CD14-positive monocyte (primary cell): ENCODE measurements around the gene RALBP1. TPM values are rescaled to one million over a fixed set of nuclear protein-coding genes. Genes with fewer than 3 reads are reported as not detected.

Source experiments
- DNase-seq, 3 donors: peaks; one replicate each; pipeline ENCODE4 v3.0.0-alpha.2; 2011 to 2022
- H2AFZ ChIP-seq: 2 replicates; pipeline ENCODE4 v1.6.0; 2012; ENCODE audit warnings: mild to moderate bottlenecking, low read depth, low read length, inconsistent platforms; ENCODE audit not compliant: insufficient read depth, poor library complexity, severe bottlenecking
- H3K27ac ChIP-seq, 2 donors: 1 replicate in 1 of 2; 2 replicates in 1 of 2; pipeline ENCODE4 v1.5.1; 2012 to 2013; ENCODE audit warnings: low read length in 2 of 2, control low read depth in 1 of 2, inconsistent platforms in 1 of 2, low read depth in 1 of 2, mild to moderate bottlenecking in 1 of 2
- H3K27me3 ChIP-seq, 2 donors: one replicate each; pipeline versions ENCODE4 v1.6.0 to v1.6.1; 2011 to 2013; ENCODE audit warnings: low read length in 2 of 2; ENCODE audit not compliant: control insufficient read depth in 2 of 2, insufficient read depth in 2 of 2
- H3K36me3 ChIP-seq, 2 donors: replicated peaks in 1 of 2; 1 replicate in 1 of 2; 2 replicates in 1 of 2; pipeline versions ENCODE4 v1.5.1 to v1.6.1; 2012 to 2013; ENCODE audit warnings: low read length in 2 of 2, control low read depth in 1 of 2, inconsistent platforms in 1 of 2, mild to moderate bottlenecking in 1 of 2; ENCODE audit not compliant: insufficient read depth in 2 of 2, control insufficient read depth in 1 of 2
- H3K4me1 ChIP-seq, 2 donors: 1 replicate in 1 of 2; 2 replicates in 1 of 2; pipeline versions ENCODE4 v1.5.1 to v1.6.1; 2012 to 2013; ENCODE audit warnings: low read length in 2 of 2, control low read depth in 1 of 2, inconsistent platforms in 1 of 2, mild to moderate bottlenecking in 1 of 2, moderate library complexity in 1 of 2; ENCODE audit not compliant: insufficient read depth in 2 of 2, control insufficient read depth in 1 of 2
- H3K4me2 ChIP-seq: replicated peaks from 2 replicates; pipeline ENCODE3; 2012; ENCODE audit warnings: low read length, moderate library complexity, mild to moderate bottlenecking; ENCODE audit not compliant: poor library complexity, severe bottlenecking; ENCODE audit errors: extremely low read depth
- H3K4me3 ChIP-seq, 3 experiments: fragments of 200-600 bp in 1 of 3; sonication (generic) in 1 of 3; replicated peaks in 1 of 3; 1 replicate in 2 of 3; 2 replicates in 1 of 3; pipeline ENCODE4 v1.5.1; 2011 to 2013; ENCODE audit warnings: low read length in 3 of 3, mild to moderate bottlenecking in 3 of 3, control low read depth in 2 of 3, low read depth in 2 of 3, inconsistent platforms in 1 of 3, moderate library complexity in 1 of 3
- H3K79me2 ChIP-seq: 2 replicates; pipeline ENCODE4 v1.6.0; 2012; ENCODE audit warnings: mild to moderate bottlenecking, control low read depth, inconsistent platforms, low read length, moderate library complexity; ENCODE audit not compliant: insufficient read depth
- H3K9ac ChIP-seq: 2 replicates; pipeline ENCODE4 v1.6.0; 2017; ENCODE audit warnings: low read length, mild to moderate bottlenecking; ENCODE audit not compliant: insufficient read depth, poor library complexity, severe bottlenecking
- H3K9me3 ChIP-seq, 2 donors: replicated peaks in 1 of 2; 1 replicate in 1 of 2; 2 replicates in 1 of 2; pipeline versions ENCODE4 v1.5.1 to v1.6.1; 2012 to 2013; ENCODE audit warnings: low read length in 2 of 2, control low read depth in 1 of 2; ENCODE audit not compliant: control insufficient read depth in 1 of 2, insufficient read depth in 1 of 2
- H4K20me1 ChIP-seq: 2 replicates; pipeline ENCODE4 v1.6.0; 2012; ENCODE audit warnings: mild to moderate bottlenecking, low read length, control low read depth, moderate library complexity; ENCODE audit not compliant: insufficient read depth
- H3K27ac Mint-ChIP-seq, 7 donors: one replicate each; pipeline ENCODE4 v1.8.0; 2020; ENCODE audit warnings: mild to moderate bottlenecking in 7 of 7, mixed read lengths in 7 of 7, moderate library complexity in 6 of 7, inconsistent platforms in 2 of 7
- H3K27me3 Mint-ChIP-seq, 3 donors: one replicate each; pipeline ENCODE4 v1.8.0; 2021 to 2022; ENCODE audit warnings: low read depth in 3 of 3, mild to moderate bottlenecking in 3 of 3, mixed read lengths in 3 of 3, moderate library complexity in 3 of 3, inconsistent platforms in 1 of 3
- H3K36me3 Mint-ChIP-seq, 2 donors: one replicate each; pipeline ENCODE4 v1.8.0; 2020; ENCODE audit warnings: mixed read lengths in 2 of 2, inconsistent platforms in 1 of 2, mild to moderate bottlenecking in 1 of 2
- H3K4me1 Mint-ChIP-seq: one replicate; pipeline ENCODE4 v1.8.0; 2020; ENCODE audit warnings: mild to moderate bottlenecking, mixed read lengths
- H3K4me3 Mint-ChIP-seq, 2 donors: one replicate each; pipeline ENCODE4 v1.8.0; 2020; ENCODE audit warnings: mild to moderate bottlenecking in 2 of 2, mixed read lengths in 2 of 2, moderate library complexity in 1 of 2
- H3K9me3 Mint-ChIP-seq, 7 donors: one replicate each; pipeline ENCODE4 v1.8.0; 2020 to 2022; ENCODE audit warnings: mixed read lengths in 7 of 7, mild to moderate bottlenecking in 6 of 7, moderate library complexity in 6 of 7, inconsistent platforms in 2 of 7
- WGBS: methylation state at CpG from one replicate; pipeline ENCODE4 v1.1.5; 2013; ENCODE audit warnings: missing lambda C conversion rate; ENCODE audit not compliant: insufficient coverage; 5-methylcytosine and 5-hydroxymethylcytosine counted together
- intact Hi-C, 2 donors: fragments of 100-400 bp; cut with micrococcal nuclease; formaldehyde crosslinking; loops; one replicate each; pipeline versions ENCODE4 v1.15.0 to v1.15.1; 2023
- polyA plus RNA-seq, 3 donors: library from polyadenylated mRNA; depleted of rRNA in 1 of 3; unstranded in 2 of 3; stranded (reverse) in 1 of 3; fragments of 300-500 nt in 2 of 3; fragments of >200 nt in 1 of 3; fragmentation: Illumina TruSeq in 2 of 3; gene quantifications; 1 replicate in 2 of 3; 2 replicates in 1 of 3; pipeline ENCODE4 v1.2.3, GENCODE V29; 2012 to 2021
- TF ChIP-seq, protein P1 (sequence below): fragments of 200-600 bp; IDR thresholded peaks from one replicate; pipeline ENCODE4 v1.8.0; 2022; ENCODE audit warnings: antibody characterized with exemption, mild to moderate bottlenecking

Gene RALBP1
- polyA plus RNA-seq, 3 donors, result 21.5 to 36.0 (median 32.8) TPM

DNA sequence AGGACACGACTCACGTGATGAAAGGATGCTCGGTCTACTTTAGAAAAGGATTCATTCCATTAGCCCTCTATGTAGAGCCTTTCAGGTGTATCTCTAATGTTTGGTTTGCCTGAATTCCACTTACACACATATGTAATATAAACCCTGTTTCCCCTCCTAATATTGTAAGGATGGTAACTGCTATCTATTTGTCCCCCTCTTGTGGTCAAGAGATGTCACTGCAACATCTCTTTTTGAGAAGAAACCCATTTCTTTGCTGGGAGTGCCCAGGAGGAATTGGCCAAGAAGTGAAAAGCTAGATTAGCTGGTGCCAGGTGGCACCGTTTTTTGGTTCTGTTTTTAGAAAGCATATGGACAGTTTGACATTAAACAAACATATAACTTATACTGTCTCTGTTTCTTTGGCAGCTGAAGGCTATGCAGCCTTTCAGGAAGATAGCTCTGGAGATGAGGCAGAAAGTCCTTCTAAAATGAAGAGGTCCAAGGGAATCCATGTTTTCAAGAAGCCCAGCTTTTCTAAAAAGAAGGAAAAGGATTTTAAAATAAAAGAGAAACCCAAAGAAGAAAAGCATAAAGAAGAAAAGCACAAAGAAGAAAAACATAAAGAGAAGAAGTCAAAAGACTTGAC, 41.2 kb downstream of the RALBP1 start:
- no peak overlapping the region for H3K4me2 ChIP-seq
- no peaks in the 10 kb centered on the region for H3K27me3 ChIP-seq
- intact Hi-C loops, result loop anchor here (5.0 to 10.0 kb wide), 2 partner anchors 442 to 444 kb away; no protein-coding TSS in a partner anchor
- H3K4me3 ChIP-seq, result no peak overlapping the region
- Mint-ChIP-seq H3K4me3 (no peak overlapping the region), H3K4me1 (no peaks in the 10 kb centered on the region), H3K36me3 (peaks cover 39 to 48% of the 10 kb centered on the region in 2 donors), H3K9me3 (no peaks in the 10 kb centered on the region), H3K27me3 (no peaks in the 10 kb centered on the region), H3K27ac (no peak overlapping the region)
- no peaks in the 10 kb centered on the region for H3K9me3 ChIP-seq
- peaks cover 17% of the 10 kb centered on the region for H4K20me1 ChIP-seq
- DNase-seq, result peak; percentile 21 to 56 (median 51)
- no peak overlapping the region for H2AFZ ChIP-seq
- H3K79me2 ChIP-seq, result peaks cover 12% of the 10 kb centered on the region
- no peaks in the 10 kb centered on the region for H3K4me1 ChIP-seq
- no peak overlapping the region for H3K9ac ChIP-seq
- no CpG with 5 or more reads among the region's 4 CpGs for WGBS
- TF ChIP-seq, protein P1, sequence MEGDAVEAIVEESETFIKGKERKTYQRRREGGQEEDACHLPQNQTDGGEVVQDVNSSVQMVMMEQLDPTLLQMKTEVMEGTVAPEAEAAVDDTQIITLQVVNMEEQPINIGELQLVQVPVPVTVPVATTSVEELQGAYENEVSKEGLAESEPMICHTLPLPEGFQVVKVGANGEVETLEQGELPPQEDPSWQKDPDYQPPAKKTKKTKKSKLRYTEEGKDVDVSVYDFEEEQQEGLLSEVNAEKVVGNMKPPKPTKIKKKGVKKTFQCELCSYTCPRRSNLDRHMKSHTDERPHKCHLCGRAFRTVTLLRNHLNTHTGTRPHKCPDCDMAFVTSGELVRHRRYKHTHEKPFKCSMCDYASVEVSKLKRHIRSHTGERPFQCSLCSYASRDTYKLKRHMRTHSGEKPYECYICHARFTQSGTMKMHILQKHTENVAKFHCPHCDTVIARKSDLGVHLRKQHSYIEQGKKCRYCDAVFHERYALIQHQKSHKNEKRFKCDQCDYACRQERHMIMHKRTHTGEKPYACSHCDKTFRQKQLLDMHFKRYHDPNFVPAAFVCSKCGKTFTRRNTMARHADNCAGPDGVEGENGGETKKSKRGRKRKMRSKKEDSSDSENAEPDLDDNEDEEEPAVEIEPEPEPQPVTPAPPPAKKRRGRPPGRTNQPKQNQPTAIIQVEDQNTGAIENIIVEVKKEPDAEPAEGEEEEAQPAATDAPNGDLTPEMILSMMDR, result peak; percentile 90
- no peak overlapping the region for H3K27ac ChIP-seq
- peaks cover 29 to 54% of the 10 kb centered on the region in 2 donors for H3K36me3 ChIP-seq

DNA sequence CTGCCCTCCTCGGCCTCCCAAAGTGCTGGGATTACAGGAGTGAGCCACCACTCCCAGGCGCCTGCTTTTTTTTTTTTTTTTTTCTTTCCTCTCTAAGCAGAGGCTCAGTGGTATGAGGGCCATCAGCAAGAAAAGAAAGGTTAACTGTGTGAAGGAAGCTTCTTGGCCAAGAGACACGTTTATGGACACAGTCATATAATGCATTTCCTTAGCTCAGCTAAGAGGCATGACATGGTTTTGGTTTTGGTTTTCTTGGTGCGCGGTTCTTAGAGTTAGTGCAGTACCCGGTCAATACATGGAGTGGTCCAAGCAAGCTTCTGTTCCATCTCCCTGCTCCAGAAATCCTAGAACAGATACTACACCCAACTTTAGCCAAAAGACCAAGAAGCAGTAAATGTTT, 42.6 kb downstream of the RALBP1 start:
- H3K4me3 Mint-ChIP-seq, result no peak overlapping the region
- H3K9me3 ChIP-seq, result no peaks in the 10 kb centered on the region
- H3K79me2 ChIP-seq, result peaks cover 4% of the 10 kb centered on the region
- H4K20me1 ChIP-seq, result peaks cover 9% of the 10 kb centered on the region
- no peaks in the 10 kb centered on the region for H3K4me1 Mint-ChIP-seq
- peaks cover 36 to 64% of the 10 kb centered on the region in 2 donors for H3K36me3 ChIP-seq
- no peaks in the 10 kb centered on the region for H3K27me3 Mint-ChIP-seq
- intact Hi-C loops, result loop anchor here (5.0 to 10.0 kb wide), 2 partner anchors 443 to 446 kb away; no protein-coding TSS in a partner anchor
- TF ChIP-seq, protein P1, result no peak
- H3K27me3 ChIP-seq, result no peaks in the 10 kb centered on the region
- no peak for DNase-seq
- peaks cover 44 to 58% of the 10 kb centered on the region in 2 donors for H3K36me3 Mint-ChIP-seq
- no peaks in the 10 kb centered on the region for H3K4me1 ChIP-seq
- H3K27ac ChIP-seq, result no peak overlapping the region
- no peak overlapping the region for H3K9ac ChIP-seq
- no peak overlapping the region for H3K4me3 ChIP-seq
- no peaks in the 10 kb centered on the region for H3K9me3 Mint-ChIP-seq
- no peak overlapping the region for H3K27ac Mint-ChIP-seq
- H3K4me2 ChIP-seq, result no peak overlapping the region
- WGBS, result 40% methylated on average over 1 of the region's 6 CpGs
- no peak overlapping the region for H2AFZ ChIP-seq
